Endothelial cell of hepatic sinusoid (primary cell): ENCODE measurements around the gene PLEKHJ1.
"Not testable (repeated sequence)": the region's sequence is repeated elsewhere in the genome, so short reads cannot be mapped to it uniquely, and the experiment has no call there.

Source experiments
- in situ Hi-C: cut with HindIII; loops from 2 replicates; pipeline ENCODE4 v1.10.0; 2017; ENCODE audit warnings: low sequenced_read_pairs

PLEKHJ1 gene, protein sequence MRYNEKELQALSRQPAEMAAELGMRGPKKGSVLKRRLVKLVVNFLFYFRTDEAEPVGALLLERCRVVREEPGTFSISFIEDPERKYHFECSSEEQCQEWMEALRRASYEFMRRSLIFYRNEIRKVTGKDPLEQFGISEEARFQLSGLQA

DNA sequence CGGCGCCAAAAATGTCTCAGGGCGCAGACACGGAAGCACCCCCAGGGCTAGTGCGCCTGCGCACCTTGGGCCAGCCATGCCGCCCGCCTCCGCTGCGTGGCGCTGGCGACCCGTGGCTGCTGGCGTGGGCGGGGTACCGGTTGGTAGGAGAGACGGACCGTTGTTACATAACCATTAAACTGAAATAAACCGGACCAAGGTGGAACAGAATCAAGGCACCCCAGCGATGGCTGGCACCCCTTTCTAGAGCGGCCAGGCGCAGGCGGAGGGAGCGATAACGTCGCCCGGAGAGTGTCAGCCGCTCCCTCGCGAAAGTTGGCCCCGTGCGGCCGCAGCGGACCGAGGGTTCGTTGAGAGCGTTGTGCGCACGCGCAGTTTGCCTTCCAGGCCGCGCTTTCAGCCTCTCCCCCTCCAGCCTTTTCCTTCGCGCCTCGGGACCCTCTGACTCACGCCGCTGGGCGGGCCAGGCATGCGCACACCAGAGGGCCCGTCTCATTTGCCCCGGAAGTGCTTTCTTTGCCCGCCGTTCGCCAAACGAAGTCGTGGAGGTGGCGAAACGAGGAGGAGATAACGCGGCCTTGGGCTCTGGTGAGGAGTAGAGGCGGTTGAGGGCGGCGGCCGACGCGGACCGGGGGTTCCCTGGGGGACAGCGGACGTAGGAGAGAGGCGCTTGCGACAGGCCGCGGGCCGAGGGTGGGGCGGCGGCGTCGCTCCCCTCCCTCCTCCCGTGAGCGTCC lies at the start of gene PLEKHJ1, which contains the start of gene SF3A2:
Gene PLEKHJ1 (minus strand): TSS at position 16 of the 737 bp plus-strand sequence. CDS start 81 bp downstream, outside the sequence.
Gene SF3A2 (plus strand): TSS at position 511 of the 737 bp plus-strand sequence. CDS start 6,595 bp downstream, outside the sequence.
- in situ Hi-C loops = loop anchor here (5.0 kb wide), 1 partner anchor 36 kb away; no protein-coding TSS in a partner anchor

DNA sequence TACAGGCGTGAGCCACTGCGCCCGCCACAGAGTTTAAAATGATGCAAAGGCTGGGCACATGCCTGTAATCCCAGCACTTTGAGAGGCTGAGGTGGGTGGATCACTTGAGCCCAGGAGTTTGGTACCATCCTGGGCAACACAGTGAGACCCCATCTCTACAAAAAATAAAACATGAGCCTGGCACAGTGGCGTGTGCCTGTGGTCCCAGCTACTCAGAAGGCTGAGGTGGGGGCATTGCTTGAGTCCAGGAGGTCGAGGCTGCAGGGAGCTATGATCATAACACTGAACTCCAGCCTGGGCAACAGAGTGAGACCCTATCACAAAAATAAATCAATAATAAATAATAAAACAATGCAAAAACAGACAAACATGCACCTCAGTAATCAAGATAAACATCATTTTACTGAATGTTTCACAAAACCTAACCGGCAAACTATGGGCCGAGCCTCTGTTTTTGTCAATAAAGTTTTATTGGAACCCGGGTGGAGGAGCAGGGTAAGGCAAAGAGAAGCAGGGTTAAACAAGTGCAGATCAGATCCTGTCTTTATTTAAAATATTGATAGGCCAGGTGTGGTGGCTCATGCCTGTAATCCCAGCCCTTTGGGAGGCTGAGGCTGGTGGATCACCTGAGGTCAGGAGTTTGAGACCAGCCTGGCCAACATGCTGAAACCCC lies 47.8 kb upstream of the PLEKHJ1 start:
- in situ Hi-C loops = no loop called here

DNA sequence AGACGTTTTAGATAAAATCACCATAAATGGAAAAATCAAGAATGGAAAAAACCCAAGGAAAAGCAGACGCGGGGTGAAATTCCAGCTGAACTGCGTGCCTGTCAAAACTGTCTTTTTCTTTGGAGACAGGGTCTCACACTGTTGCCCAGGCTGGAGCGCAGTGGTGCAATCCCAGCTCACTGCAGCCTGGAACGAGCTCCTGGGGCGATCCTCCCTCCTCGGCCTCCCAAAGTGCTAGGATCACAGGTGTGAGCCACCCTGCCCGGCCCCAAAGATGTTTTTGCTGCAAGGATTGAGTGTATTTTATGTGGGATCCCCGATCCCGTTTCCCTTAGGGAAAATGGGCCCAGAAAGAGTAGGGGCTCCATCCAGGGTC lies 46.7 kb upstream of the PLEKHJ1 start:
- in situ Hi-C loops = no loop called here

DNA sequence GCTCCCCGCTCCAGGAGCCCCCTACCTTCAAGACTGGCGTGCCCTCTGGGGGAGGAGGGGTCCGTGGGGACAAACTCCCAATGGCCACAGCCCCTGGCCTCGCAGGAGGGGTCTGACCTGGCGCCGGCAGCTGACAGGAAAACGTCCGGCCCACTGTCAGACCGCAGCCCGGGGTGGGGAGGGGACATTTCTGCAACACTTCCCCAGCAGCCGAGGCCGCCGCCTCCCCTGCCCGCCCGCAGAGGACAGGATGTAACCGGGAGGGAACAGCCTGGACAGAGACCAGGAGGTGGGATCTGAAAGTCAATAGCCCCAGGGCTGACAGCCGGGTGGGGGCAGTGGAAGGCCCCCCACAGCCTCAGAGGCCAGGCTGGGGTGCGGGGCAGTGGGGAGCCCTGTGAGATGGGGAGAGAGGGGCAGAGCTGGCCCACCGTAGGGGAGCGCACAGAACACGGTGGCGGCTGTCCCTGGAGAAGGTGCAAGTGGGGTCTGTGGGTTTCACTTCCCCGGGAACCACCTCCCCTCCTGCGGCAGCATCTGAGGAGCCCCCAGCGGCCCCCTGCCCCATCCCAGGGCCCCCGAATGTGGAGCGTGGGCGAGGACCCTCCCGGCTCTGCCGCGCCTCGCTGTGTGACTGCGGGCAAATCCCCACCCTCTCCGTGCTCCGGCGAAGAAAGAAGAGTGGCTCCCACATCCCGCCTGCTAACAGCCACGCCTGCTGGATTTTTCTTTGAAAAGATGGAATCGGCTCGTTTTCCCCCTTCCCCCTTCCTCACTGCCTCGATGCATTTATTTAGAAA lies 46.1 kb upstream of the PLEKHJ1 start, which contains the start of gene PEAK3:
Gene PEAK3 (minus strand): TSS at position 114 of the 800 bp plus-strand sequence. CDS start 1,244 bp downstream, outside the sequence.
- in situ Hi-C loops = no loop called here

DNA sequence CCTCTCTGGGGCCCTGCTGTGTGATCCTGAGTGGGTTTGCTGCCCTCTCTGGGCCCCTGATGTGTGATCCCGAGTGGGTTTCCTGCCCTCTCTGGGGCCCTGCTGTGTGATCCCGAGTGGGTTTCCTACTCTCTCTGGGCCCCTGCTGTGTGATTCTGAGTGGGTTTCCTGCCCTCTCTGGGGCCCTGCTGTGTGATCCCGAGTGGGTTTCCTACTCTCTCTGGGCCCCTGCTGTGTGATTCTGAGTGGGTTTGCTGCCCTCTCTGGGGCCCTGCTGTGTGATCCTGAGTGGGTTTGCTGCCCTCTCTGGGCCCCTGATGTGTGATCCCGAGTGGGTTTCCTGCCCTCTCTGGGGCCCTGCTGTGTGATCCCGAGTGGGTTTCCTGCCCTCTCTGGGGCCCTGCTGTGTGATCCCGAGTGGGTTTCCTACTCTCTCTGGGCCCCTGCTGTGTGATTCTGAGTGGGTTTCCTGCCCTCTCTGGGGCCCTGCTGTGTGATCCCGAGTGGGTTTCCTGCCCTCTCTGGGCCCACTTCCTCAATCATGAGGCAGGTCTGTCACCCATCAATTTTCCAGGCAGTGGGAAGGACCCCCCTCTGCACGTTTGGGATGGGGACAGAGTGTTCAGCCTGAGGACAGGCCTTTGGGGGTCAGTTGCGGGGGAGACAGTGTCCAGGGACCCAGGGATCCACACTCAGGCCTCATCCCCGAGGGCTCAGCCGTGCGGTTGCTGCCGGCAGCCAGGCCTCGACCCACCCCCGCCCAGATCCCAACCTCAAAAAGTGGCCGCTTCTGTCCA lies 45.3 kb upstream of the PLEKHJ1 start:
- in situ Hi-C loops = not testable (repeated sequence)

DNA sequence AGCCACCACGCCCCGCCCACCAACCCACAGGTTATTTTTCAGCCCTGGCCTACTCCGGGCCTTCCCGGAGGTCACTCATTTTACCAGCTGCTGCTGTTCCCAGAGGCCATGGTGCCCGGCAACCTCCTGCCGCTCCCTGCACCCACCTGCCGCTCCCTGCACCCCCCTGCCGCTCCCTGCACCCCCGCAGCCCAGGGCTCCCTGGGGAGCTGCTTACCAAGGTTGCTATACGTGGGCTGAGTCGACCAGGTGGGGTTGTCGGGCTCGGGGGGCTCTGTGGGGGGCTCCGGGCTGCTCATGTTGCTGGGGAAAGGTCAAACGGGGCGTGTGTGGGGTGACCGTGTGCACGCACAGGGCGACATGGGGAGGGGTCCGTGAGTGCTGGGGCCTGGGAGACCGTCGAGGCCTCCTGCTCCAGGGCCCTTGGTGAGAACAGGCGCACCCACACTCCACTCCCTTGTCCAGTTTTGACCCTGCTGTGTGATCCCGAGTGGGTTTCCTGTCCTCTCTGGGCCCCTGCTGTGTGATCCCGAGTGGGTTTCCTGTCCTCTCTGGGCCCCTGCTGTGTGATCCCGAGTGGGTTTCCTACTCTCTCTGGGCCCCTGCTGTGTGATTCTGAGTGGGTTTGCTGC lies 44.6 kb upstream of the PLEKHJ1 start:
- in situ Hi-C loops = no loop called here

DNA sequence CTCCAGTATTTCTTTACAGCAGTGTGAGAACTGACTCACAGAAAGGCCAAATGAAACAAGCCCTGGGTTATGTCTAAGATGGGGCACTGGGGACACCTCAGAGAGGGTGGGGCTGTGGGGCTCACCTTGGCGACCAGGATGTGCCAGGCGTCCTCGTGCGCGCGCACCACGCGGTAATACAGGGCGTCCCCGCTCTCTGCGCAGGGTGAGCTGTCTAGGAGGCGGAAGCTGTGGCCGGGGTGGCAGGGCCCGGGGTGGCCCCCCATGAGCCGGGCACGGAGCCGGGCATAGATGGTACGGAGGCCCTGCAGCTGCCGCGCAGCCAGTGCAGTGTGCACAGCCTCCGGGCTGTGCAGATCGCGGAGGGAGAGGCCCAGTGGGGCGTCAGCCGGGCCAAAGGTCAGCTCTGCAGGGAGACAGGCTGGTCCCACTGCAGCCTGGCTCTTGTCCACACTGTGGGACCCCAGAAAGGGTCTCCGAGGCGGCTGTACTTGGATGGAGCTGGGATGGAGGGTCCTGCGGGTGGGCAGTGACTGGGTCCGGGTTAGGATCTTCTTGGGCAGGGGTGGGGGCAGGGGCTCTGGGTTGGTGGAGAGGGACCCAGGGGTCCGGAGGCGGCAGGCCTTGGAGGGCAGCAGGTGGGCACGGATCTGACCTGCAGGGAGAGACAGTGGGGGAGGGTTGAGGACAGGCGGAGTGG lies 42.5 kb upstream of the PLEKHJ1 start:
- in situ Hi-C loops = no loop called here

DNA sequence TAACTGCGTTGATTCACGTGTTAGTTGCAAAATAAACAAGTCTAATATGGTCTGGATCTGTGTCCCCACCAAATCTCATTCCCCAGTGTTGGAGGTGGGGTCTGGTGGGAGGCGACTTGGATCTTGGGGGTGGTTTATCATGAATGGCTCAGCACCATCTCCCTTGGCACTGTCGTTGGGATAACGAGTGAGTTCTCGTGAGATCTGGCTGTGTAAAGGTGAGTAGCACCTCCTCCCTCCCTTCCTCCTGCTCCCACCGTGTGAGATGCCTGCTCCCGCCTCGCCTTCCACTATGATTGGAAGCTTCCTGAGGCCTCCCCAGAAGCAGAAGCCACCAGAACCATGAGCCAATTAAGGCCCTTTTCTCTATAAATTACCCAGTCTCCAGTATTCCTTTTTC lies 41.0 kb upstream of the PLEKHJ1 start:
- in situ Hi-C loops = no loop called here

DNA sequence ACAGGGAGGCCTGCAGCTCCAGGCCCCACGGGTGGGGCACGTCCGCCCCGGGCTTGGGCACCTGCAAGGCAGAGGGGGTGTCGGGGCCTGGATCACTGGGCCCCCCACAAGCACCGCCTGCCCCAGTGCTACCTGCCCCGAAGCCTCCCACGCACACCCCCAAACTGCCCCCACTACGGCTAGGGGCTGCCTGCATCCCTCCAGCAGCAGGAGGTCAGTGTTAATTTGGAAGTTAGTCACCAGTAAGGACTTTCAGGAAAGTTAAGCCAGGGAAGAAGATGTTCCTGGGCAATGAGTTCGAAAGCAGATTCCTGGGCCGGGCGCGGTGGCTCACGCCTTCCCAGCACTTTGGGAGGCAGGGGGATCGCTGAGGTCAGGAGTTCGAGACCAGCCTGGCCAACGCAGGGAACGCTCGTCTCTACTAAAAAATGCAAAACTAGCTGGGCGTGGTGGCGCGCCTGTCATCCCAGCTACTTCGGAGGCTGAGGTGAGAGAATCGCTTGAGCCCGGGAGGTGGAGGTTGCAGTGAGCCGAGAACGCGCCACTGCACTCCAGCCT lies 40.4 kb upstream of the PLEKHJ1 start:
- in situ Hi-C loops = no loop called here

DNA sequence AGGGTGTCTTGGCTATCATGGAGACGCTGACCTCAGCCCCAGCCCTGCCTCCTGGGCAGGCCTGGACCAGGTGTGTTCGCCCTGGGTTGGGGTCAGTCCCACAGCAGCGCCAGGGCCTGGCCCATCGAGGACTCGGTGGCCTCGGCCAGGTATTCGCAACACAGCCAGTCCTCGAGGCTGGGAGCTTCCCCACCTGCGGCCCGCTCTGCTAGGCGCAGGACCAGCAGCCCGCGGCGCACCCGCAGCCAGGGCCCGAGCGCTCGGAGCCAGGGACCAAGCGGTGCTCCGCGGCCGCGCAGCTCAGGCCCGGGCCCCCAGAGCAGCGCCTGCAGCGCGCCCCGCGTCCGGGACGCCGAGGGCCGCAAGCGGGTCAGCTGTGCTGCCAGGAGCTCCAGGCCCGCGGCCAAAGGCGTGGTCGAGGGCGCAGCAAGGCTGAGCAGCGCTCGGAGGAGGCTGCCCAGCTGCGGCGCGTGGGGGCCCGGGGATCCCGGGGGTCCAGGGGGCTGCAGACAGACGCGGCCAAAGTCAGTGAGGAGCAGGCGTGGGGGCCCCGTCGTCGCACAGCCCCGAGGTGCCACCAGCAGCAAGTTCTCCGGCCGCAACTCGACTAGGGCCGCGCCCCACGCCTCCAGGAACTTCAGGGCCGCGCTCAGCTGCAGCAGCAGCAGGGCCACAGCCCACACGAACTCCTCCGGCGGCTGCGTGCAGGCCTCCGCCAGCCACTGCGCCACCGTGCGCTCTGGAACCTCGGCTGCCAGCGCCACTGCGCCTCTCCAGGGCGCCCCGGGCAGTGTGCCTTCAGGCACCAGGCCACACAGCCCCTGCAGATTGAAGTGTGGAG lies 39.7 kb upstream of the PLEKHJ1 start:
- in situ Hi-C loops = no loop called here

DNA sequence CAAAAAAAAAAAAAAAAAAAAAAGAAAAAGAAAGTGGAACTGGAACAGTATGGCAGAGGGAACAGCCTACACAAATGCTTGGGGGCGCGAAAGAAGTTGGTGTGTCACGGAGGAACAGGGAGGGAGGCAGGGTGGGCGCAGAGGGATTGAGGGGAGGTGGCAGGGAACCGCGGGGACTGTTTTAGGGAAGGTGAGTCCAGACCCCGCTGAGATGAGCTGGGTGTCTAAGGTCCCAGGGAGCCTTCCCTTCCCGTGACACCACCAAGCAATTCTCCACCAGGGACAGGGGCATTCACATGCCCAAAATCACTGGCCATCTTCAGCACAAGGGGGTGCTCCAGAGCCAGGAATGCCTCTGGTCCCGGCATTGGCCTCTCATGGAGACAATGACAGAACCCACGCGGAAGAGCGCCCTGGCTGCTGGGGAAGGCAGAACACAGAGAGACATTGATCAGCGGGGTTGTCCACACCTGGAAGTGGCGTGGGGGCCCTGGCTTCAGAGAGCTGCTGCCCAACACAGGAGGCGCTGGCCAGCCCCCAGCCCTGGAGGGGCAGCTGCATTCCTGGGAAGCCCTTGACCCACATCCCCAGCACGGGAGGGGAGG lies 38.9 kb upstream of the PLEKHJ1 start:
- in situ Hi-C loops = loop anchor here (5.0 kb wide), 2 partner anchors 38 to 52 kb away; partner anchors contain the start of genes LSM7, PLEKHJ1, SF3A2 and SPPL2B

DNA sequence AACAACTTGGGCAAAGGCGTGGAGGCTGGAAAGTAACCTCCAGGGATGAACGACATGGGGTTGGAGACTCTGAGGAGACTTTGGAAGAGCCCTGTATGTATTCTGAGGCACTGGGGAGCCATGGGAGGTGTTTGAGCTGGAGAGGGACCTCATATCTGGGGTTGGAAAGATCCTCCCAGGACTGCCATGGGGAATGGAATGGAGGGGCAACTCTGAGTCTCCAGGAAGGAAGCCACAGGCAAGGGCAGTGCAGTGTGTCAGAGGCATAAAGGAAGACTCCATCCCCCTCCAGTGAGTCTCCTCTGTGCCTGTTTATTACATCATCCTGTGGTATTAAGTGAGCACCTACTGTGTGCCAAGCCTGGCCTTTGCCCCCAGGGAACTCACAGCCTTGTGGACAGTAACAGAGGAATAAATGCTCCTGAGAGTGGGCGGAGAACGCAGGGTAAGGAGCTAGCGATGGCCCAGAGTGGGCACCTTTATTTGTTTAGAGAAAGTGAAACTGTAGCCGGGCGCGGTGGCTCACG lies 38.1 kb upstream of the PLEKHJ1 start:
- in situ Hi-C loops = loop anchor here (5.0 kb wide), 2 partner anchors 37 to 53 kb away; partner anchors contain the start of genes LSM7, PLEKHJ1, SF3A2 and SPPL2B

DNA sequence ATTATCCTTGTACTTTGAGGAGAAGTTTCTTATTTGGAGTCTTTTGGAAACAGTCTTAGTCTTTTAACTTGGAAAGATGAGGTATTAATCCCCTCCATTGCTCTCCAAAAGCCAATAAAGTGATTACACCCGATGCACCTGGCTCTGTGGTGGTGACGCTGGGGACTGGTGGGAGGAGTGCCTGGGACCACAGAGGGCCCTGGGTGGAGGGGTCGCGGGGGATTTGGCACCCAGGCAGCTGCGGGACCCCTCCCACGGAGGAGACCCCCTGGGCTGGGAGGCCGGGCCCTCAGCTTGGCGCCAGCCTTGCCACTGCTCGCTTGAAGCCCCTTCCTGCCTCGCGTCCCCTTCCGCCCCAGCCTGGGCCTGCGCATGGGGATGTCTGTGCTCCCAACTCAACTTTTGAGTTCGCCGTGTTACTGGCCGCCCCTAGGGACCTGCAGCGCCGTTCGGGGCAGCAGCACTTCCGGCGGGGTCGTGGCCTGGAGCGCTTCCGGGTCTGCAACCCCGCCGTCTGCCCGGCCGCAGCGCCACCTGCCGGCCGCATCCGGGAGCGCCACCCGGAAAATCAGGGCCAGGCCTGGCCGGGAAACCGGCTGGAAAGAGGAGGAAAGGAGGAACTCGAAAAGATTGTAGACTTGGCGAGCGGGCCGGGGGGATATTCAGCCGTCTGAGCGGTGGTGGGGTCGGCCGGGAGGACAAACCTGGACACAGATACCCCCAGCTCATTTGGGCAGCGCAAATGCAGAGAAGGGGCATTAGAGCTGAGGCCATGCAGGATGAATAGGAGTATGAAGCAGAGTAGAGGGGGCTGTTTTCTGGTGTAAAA lies 37.4 kb upstream of the PLEKHJ1 start:
- in situ Hi-C loops = loop anchor here (5.0 kb wide), 2 partner anchors 36 to 54 kb away; partner anchors contain the start of genes LSM7, PLEKHJ1, SF3A2 and SPPL2B

DNA sequence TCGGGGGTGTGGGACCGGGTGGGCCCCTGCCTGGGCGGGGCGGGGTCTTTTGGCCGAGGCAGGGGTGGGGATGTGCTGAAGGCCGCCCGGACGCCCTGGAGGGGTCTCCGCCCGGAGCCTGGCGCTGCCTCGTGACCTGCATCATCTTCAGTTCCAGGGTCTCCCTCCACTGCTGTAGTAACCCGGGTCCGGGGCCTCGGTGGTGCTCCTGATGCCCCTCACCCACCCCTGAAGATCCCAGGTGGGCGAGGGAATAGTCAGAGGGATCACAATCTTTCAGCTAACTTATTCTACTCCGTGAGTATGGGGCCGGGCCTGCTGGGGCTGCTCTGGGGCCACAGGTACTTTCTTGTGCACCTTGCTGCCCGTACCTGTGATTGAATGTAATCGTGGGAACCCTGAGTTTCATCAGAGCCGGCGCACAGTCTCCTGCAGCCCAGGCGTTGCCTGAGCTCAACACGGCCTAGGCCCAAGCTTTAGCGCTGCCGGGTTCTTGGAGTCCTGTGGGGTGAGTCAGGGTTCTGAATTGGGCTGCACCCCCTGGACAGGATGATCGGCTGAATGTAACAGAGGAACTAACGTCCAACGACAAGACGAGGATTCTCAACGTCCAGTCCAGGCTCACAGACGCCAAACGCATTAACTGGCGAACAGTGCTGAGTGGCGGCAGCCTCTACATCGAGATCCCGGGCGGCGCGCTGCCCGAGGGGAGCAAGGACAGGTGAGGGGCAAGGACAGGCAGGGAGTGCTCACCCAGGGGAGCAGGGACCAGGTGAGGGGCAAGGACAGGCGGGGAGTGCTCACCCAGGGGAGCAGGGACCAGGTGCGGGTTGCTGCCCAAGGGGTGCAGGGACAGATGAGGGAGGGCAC lies 35.3 kb upstream of the PLEKHJ1 start:
- in situ Hi-C loops = loop anchor here (5.0 kb wide), 2 partner anchors 34 to 56 kb away; partner anchors contain the start of genes LSM7, PLEKHJ1, SF3A2 and SPPL2B
